Measurements from ENCODE around the gene TMEM37.

The TMEM37 gene

DNA sequence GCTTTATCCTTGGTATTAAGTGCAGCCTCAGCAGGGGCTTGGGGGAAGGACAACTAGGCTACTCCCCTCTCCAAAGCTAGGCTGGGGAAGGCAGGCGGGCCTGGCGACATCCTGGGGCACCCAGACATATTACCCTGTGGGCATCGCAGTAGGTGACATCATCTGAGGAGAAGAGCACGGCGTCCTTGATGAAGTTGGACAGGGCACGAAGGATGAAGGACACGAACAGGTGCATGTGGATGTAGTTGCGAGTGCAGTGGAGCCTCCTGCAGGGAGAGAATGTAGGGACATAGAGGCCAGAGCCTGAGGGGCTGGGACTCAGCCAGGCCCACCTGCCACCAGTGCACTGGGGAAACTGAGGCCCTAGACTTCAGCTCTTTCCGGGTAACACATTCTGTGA, 32.3 kb downstream of the TMEM37 start:
- no peak overlapping the region for H3K4me3 ChIP-seq (replicated peaks; ENCODE audit: low read depth, low read length)
- DNase-seq (ENCODE audit: extremely low read depth, low read depth): no peak
- TF ChIP-seq, protein P1, sequence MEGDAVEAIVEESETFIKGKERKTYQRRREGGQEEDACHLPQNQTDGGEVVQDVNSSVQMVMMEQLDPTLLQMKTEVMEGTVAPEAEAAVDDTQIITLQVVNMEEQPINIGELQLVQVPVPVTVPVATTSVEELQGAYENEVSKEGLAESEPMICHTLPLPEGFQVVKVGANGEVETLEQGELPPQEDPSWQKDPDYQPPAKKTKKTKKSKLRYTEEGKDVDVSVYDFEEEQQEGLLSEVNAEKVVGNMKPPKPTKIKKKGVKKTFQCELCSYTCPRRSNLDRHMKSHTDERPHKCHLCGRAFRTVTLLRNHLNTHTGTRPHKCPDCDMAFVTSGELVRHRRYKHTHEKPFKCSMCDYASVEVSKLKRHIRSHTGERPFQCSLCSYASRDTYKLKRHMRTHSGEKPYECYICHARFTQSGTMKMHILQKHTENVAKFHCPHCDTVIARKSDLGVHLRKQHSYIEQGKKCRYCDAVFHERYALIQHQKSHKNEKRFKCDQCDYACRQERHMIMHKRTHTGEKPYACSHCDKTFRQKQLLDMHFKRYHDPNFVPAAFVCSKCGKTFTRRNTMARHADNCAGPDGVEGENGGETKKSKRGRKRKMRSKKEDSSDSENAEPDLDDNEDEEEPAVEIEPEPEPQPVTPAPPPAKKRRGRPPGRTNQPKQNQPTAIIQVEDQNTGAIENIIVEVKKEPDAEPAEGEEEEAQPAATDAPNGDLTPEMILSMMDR (IDR thresholded peaks at IDR 0.05; ENCODE audit: low read depth, low read length, missing control alignments): no peak

DNA sequence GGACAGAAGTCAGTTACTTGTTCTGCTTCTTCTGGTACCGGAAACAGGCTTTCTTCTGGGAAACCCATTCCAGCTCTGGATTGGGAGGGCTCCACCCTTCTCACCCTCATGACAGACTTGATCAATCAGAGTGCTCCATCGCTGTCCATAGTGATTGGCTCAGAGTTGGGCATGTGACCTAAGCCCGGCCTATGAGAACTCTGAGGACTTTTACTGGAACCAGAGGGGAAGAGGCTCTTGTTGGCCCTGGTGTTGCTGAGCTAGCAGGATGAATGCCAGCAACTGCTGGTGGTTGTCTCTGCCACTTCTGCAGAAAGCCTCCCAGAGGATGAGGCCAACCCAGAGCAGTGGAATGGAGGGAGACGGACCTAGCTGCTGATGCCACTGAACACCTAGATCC, 33.3 kb downstream of the TMEM37 start:
- TF ChIP-seq, protein P1 (IDR thresholded peaks at IDR 0.05; ENCODE audit: low read depth, low read length, missing control alignments): no peak
- no peak for DNase-seq (ENCODE audit: extremely low read depth, low read depth)
- H3K4me3 ChIP-seq (replicated peaks; ENCODE audit: low read depth, low read length): no peak overlapping the region

DNA sequence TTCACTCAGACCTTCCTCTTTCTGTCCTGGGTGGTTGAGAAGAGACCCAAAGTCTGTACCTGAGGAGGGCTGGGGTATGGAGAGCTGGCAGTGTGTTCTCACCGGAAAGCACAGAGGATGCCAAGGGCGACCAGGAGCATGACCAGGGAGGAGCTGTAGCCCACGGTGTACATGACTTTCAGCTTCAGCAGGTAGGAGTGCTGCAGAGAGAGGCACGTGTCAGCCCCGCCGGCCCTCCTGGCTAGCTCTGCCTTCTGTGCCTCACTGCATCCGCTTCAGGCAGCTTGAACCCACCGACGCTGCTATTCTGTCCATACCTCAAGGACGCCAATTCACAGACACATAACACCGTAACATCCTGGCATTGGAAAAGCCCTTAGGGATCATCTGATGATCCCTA, 34.0 kb downstream of the TMEM37 start:
- no peak overlapping the region for H3K4me3 ChIP-seq (replicated peaks; ENCODE audit: low read depth, low read length)
- no peak for DNase-seq (ENCODE audit: extremely low read depth, low read depth)

DNA sequence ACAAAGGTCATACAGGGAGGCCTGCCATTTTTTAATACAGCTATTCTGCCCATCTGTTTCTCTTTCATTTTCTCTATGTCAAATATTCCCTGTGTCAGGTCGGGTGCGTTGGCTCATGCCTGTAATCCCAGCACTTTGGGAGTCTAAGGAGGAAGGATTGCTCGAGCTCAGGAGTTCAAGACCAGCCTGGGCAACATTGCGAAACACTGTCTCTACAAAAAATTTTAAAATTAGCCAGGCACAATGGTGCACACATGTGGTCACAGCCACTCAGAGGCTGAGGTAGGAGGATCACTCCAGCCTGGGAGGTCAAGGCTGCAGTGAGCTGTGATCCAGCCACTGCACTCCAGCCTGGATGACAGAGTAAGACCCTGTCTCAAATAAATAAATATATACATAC, 34.7 kb downstream of the TMEM37 start:
- DNase-seq (ENCODE audit: extremely low read depth, low read depth): no peak
- TF ChIP-seq, protein P1 (IDR thresholded peaks at IDR 0.05; ENCODE audit: low read depth, low read length, missing control alignments): no peak
- H3K4me3 ChIP-seq (replicated peaks; ENCODE audit: low read depth, low read length): no peak overlapping the region

More for the DNA sequence above, 34.0 kb downstream of the TMEM37 start:
- TF ChIP-seq, protein P1 (IDR thresholded peaks at IDR 0.05; ENCODE audit: low read depth, low read length, missing control alignments): no peak

DNA sequence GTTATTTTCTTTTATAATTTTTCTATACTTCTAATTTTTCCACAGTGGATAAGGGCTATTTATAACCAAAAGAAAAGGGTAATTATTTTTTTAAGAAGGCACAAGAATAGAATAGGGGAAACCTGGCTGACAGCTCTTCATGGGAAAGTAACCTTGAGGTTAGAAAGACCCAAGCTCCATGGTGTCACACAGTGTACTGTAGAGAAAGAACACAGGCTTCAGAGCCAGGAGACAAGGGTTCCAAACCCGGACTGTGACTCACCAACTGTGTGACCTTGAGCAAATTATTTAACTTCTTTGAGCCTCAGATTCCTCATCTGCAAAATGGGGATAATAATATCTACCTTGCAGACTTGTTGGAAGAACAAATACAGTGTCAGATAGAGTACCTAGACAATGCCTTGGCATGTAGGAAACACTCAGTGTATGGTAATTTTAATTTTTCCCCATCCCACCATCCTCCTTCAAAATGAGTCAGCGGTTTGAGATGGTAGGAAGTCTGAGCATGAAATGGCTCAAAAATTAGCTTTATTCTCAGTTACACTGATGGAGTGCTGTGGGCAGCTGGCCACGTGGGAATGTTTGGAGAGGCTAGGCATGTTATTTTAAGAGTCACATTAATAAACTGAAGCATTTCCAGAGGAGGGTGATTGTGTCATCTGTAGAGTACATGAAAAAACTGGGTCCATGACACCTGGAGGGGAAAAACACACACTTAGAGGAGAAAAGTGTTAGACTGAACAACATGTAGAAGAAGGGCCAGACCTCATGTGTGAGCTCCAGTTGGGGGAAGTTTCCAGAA, 36.7 kb downstream of the TMEM37 start:
- DNase-seq (ENCODE audit: extremely low read depth, low read depth): no peak
- TF ChIP-seq, protein P1 (IDR thresholded peaks at IDR 0.05; ENCODE audit: low read depth, low read length, missing control alignments): no peak

DNA sequence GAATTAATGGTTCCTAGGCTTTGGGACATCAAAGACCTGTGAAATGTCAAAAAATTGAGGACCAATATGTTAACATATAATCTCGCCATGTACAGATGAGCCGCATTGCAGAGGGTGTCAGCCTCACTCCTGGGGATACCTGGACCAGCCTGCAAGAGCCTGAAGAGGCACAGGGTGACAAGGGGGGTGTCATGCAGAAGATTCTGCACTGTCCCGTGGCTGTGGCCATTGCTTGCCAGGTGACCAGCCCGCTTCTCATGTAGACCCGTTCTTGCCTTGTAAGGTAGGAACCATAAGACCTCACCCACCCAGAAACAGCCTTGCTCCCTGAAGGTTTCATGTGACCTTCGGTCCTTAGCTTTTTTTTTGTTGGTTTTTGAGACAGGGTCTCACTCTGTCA, 37.5 kb downstream of the TMEM37 start:
- TF ChIP-seq, protein P1 (IDR thresholded peaks at IDR 0.05; ENCODE audit: low read depth, low read length, missing control alignments): no peak
- no peak for DNase-seq (ENCODE audit: extremely low read depth, low read depth)
- H3K4me3 ChIP-seq (replicated peaks; ENCODE audit: low read depth, low read length): no peak overlapping the region

More for the DNA sequence above, 36.7 kb downstream of the TMEM37 start:
- no peak overlapping the region for H3K4me3 ChIP-seq (replicated peaks; ENCODE audit: low read depth, low read length)

Data from HFF-Myc (cell line).